Measurements from ENCODE around the gene SLC25A22. TPM values are rescaled to one million over a fixed set of nuclear protein-coding genes. Genes with fewer than 3 reads are reported as not detected.

Gene SLC25A22
- total RNA-seq, 2 donors from 2014 or later: 21.2 to 43.2 TPM

DNA sequence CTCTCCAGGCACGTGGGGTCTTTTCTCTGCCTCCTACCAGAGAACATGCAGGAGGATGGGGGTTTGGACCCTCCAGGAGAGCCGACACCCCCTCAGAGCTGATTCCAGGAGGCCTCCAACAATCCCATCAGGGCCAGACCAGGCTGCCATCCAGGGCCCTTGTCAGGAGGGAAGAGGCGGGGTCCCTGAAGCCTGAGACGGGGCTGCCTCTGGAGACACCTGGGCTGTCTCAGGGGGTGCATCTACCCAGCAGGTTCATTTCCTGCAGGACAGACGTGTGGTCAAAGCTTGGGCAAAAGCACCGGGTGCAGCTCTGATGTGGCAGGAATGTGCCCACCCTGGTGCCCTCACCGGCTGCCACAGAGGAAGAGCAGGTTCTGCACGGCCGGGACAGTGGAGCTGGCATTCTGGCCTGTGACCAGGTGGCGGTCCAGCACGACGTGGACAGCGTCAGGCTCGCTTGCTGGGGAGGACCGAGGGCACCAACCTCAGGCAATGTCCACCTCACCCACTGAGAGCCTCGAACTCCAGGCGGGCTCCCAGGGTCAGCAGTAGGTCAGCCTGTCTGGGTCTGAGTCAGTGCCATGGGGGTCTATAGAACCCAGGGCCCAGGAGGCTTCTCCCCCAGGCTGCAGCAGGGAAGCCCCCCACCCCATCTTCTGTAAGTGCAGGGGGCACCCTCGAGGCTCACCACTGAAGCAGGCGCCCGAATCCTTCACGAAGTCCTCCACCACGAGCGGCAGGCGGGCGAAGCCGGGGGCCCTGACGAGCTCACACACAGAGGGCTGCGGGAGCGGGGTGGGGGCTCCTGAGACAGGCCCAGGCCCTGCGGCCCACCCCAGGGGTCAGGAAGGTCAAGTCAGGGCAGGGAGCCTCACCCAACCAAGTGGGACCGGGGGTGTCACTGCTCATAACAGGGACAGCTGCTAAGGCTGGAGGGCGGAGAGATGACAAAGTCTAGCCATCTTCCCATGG is 27.2 kb downstream of the SLC25A22 start:
- H3K27ac ChIP-seq: no peak overlapping the region
- no peak for DNase-seq (ENCODE audit: low spot score)
- TF ChIP-seq POLR2AphosphoS5 (IDR thresholded peaks at IDR 0.05) (no peak), POLR2A (IDR thresholded peaks at IDR 0.05) (no peak)

DNA sequence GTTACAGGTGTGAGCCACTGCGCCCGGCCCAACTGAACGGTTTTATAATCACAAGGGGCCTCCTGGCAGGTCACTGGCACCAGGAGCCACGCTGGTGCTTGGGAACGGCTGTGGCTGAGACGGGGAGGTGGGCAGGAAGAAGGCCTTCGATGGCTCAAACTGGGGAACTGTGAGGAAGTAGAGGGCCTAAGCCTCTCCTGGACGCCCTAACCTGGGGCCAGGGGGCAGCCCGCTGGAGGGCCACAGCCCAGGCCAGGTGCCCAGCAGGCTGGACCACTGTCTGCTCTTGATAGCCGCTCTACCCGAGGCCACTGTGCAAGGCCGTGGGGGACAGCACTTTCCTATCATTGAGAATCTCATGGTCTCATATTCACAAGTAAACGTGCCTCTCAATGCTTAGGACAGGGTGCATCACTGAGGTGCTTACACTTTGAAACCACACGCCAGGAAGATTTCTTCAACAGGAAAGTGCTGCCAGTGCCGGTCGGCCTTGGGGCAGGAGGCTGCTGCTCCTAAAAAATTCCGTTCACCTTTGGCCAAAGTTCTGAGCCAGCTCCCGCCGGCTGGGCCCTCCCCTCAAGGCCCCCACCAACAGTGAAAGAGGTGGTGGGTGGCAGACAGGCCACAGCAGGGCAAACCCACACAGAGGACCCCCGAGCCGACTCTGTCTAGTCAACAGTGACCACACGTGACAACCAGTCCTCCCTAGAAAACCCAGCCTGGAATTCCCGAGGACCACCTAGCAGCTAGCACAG is 28.0 kb downstream of the SLC25A22 start:
- no peak for DNase-seq (ENCODE audit: low spot score)
- Histone ChIP-seq H3K27ac (no peak overlapping the region), H3K4me3 (no peak overlapping the region), H3K9me3 (no peaks in the 10 kb centered on the region), H3K27me3 (replicated peaks; ENCODE audit: insufficient read depth) (no peaks in the 10 kb centered on the region), H3K36me3 (peaks cover 1 to 7% of the 10 kb centered on the region in 2 donors), H3K4me1 (replicated peaks) (no peaks in the 10 kb centered on the region)
- intact Hi-C loops (cut with DNase I): no loop called here
- WGBS: 83% methylated on average over 23 of the region's 23 CpGs
- TF ChIP-seq POLR2A (IDR thresholded peaks at IDR 0.05): no peak
- TF ChIP-seq, protein P1, sequence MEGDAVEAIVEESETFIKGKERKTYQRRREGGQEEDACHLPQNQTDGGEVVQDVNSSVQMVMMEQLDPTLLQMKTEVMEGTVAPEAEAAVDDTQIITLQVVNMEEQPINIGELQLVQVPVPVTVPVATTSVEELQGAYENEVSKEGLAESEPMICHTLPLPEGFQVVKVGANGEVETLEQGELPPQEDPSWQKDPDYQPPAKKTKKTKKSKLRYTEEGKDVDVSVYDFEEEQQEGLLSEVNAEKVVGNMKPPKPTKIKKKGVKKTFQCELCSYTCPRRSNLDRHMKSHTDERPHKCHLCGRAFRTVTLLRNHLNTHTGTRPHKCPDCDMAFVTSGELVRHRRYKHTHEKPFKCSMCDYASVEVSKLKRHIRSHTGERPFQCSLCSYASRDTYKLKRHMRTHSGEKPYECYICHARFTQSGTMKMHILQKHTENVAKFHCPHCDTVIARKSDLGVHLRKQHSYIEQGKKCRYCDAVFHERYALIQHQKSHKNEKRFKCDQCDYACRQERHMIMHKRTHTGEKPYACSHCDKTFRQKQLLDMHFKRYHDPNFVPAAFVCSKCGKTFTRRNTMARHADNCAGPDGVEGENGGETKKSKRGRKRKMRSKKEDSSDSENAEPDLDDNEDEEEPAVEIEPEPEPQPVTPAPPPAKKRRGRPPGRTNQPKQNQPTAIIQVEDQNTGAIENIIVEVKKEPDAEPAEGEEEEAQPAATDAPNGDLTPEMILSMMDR (IDR thresholded peaks at IDR 0.05): no peak
- no peak for TF ChIP-seq POLR2AphosphoS5 (IDR thresholded peaks at IDR 0.05)

More for the DNA sequence above, 27.2 kb downstream of the SLC25A22 start:
- Histone ChIP-seq H3K36me3 (peaks cover 0 to 7% of the 10 kb centered on the region in 2 donors), H3K27me3 (replicated peaks; ENCODE audit: insufficient read depth) (no peaks in the 10 kb centered on the region), H3K9me3 (no peaks in the 10 kb centered on the region), H3K4me3 (no peak overlapping the region), H3K4me1 (replicated peaks) (no peaks in the 10 kb centered on the region)
- intact Hi-C loops (cut with DNase I): no loop called here
- WGBS: 89% methylated on average over 32 of the region's 32 CpGs

DNA sequence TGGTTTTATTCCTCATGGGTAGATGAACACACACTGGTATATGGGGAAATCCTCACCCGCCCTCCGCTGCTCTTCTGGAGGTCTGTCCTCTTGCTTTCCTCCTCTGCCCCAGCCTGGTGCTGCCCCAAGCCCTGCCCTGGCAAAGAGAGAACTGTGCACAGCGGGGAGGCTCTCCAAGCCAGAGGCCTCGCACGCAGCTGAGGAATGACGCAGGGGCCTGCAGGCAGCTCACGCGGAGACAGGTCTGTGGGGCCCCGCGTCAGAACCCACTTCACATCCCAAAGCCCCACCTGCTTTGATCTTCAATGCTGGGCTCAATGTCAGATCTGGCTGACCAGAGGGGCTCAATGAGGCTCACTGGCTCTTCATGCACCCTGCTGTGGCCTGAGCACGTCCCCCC is 30.8 kb downstream of the SLC25A22 start:
- Histone ChIP-seq H3K27ac (no peak overlapping the region), H3K4me3 (no peak overlapping the region), H3K36me3 (peaks cover 12 to 25% of the 10 kb centered on the region in 2 donors), H3K4me1 (replicated peaks) (no peaks in the 10 kb centered on the region), H3K27me3 (replicated peaks; ENCODE audit: insufficient read depth) (no peaks in the 10 kb centered on the region), H3K9me3 (no peaks in the 10 kb centered on the region)
- intact Hi-C loops (cut with DNase I): no loop called here
- 93% methylated on average over 11 of the region's 11 CpGs for WGBS
- DNase-seq (ENCODE audit: low spot score): no peak
- TF ChIP-seq, protein P1 (IDR thresholded peaks at IDR 0.05): no peak
- TF ChIP-seq POLR2AphosphoS5 (IDR thresholded peaks at IDR 0.05) (no peak), POLR2A (IDR thresholded peaks at IDR 0.05) (no peak)

DNA sequence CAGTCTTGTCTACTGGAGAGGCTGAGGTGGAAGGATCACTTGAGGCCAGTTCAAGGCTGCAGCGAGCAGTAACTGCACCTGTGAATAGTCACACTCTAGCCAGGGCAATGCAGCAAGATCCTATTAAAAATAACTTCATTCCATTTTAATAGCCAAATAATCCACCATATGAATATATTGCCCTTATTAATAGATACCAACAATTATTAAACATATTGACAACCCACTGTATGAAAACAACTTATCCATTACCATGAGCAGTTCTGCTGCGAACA is 31.2 kb downstream of the SLC25A22 start:
- H3K9me3 ChIP-seq: no peaks in the 10 kb centered on the region
- intact Hi-C loops (cut with DNase I): no loop called here
- H3K27ac ChIP-seq: no peak overlapping the region
- no peaks in the 10 kb centered on the region for H3K27me3 ChIP-seq (replicated peaks; ENCODE audit: insufficient read depth)
- peaks cover 12 to 25% of the 10 kb centered on the region in 2 donors for H3K36me3 ChIP-seq
- 89% methylated on average over 2 of the region's 2 CpGs for WGBS
- TF ChIP-seq POLR2A (IDR thresholded peaks at IDR 0.05) (no peak), POLR2AphosphoS5 (IDR thresholded peaks at IDR 0.05) (no peak)
- TF ChIP-seq, protein P1 (IDR thresholded peaks at IDR 0.05): no peak
- no peaks in the 10 kb centered on the region for H3K4me1 ChIP-seq (replicated peaks)
- no peak overlapping the region for H3K4me3 ChIP-seq
- no peak for DNase-seq (ENCODE audit: low spot score)

DNA sequence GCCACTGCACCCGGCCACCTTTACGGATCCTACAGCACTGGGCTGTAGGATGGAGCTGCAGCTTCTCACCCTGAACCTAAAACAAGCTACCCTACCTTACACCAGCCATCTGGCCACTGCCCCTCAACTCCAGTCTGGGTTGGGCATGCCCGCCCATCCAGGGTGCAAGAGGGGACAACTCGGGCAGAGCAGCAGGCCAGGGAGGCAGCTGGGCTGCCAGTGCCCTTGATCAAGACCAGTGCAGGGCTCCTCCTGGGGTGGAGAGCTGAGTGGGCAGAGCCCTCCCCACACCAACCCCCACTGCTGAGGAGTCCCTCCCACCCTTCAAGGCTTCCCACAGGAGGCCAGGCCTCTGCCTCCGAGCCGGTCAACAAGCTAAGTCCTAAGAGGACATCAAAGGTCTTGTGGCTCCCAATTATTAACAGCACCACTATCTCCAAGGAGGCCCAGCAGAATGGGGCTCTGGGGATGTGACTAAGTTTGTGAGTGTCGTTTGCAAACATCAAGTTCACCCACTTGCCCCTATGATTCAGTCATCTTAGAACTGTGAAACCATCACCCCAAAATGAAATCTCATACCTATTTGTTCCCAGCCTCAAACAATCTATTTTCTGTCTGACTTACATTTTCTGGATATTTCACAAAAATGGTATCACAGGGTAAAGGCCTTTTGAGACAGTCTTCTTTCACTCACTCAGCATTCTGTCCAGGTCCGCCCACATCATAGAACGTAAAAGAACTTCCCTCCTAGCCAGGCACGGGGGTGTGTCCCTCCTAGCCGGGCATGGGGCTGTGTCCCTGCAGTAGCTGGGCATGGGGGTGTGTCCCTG is 31.8 kb downstream of the SLC25A22 start:
- Histone ChIP-seq H3K9me3 (no peaks in the 10 kb centered on the region), H3K27me3 (replicated peaks; ENCODE audit: insufficient read depth) (no peaks in the 10 kb centered on the region), H3K36me3 (peaks cover 12 to 25% of the 10 kb centered on the region in 2 donors), H3K27ac (no peak overlapping the region), H3K4me1 (replicated peaks) (no peaks in the 10 kb centered on the region), H3K4me3 (no peak overlapping the region)
- 80% methylated on average over 11 of the region's 11 CpGs for WGBS
- intact Hi-C loops (cut with DNase I): no loop called here
- TF ChIP-seq, protein P1 (IDR thresholded peaks at IDR 0.05): no peak
- TF ChIP-seq POLR2AphosphoS5 (IDR thresholded peaks at IDR 0.05): no peak
- no peak for TF ChIP-seq POLR2A (IDR thresholded peaks at IDR 0.05)
- no peak for DNase-seq (ENCODE audit: low spot score)

Measured in prostate gland (tissue), 2 donors.